ENCODE results near the gene PRKAB2.

DNA sequence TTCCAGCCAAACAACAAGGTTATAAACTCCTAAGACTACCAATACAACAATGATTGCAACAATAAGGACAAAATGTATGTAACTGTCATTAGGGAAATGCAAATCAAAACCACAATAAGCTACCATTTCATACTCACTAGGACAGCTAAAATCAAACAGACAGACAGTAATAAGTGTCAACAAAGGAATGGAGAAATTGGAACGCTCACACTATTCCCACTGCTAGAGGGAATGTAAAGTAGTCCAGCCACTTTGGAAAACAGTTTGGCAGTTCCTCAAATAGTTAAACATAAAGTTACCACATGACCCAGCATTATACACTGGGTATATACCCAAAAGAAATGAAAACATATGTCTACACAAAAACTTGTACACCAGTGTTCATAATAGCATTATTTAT lies 9.3 kb downstream of the PRKAB2 start:
- TF ChIP-seq, protein P1, sequence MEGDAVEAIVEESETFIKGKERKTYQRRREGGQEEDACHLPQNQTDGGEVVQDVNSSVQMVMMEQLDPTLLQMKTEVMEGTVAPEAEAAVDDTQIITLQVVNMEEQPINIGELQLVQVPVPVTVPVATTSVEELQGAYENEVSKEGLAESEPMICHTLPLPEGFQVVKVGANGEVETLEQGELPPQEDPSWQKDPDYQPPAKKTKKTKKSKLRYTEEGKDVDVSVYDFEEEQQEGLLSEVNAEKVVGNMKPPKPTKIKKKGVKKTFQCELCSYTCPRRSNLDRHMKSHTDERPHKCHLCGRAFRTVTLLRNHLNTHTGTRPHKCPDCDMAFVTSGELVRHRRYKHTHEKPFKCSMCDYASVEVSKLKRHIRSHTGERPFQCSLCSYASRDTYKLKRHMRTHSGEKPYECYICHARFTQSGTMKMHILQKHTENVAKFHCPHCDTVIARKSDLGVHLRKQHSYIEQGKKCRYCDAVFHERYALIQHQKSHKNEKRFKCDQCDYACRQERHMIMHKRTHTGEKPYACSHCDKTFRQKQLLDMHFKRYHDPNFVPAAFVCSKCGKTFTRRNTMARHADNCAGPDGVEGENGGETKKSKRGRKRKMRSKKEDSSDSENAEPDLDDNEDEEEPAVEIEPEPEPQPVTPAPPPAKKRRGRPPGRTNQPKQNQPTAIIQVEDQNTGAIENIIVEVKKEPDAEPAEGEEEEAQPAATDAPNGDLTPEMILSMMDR (IDR thresholded peaks at IDR 0.05) = no peak
- no peak for TF ChIP-seq POLR2A (IDR thresholded peaks at IDR 0.05)
- TF ChIP-seq POLR2AphosphoS5 (IDR thresholded peaks at IDR 0.05) = no peak
- no peak for TF ChIP-seq EP300 (IDR thresholded peaks at IDR 0.05)

Measured in suprapubic skin (tissue), 4 donors.